SK-N-SH (cell line): ENCODE results near the gene MUC5B. TPM values are rescaled to one million over a fixed set of nuclear protein-coding genes. Genes with fewer than 3 reads are reported as not detected.
A peak's percentile ranks its signal among the peaks of the same experiment; 100 is the strongest.

ENCODE experiments used
- CTCF ChIA-PET: fragments of 300-600, 350-600 bp; formaldehyde crosslinking; extraction: SDS; loops from one replicate; lab custom pipeline; 2021; lab: Yijun Ruan, JAX
- POLR2A ChIA-PET: fragments of 350-600 bp; sonication (Branson Sonifier 250); formaldehyde crosslinking; extraction: SDS; loops from one replicate; lab custom pipeline; 2020; ENCODE audit warnings: antibody characterized with exemption, inconsistent platforms; lab: Yijun Ruan, JAX
- DNase-seq: peaks from one replicate; pipeline ENCODE4 v3.0.0; 2012
- H2AFZ ChIP-seq: fragments of 200-600 bp; sonication (generic); 2 replicates; pipeline ENCODE4 v1.8.1; 2016; ENCODE audit warnings: antibody characterized with exemption, mild to moderate bottlenecking, low read depth
- H3F3A ChIP-seq: fragments of 200-600 bp; sonication (generic); replicated peaks from 2 replicates; pipeline ENCODE3; 2016; ENCODE audit warnings: antibody characterized with exemption, mild to moderate bottlenecking; ENCODE audit not compliant: insufficient read depth
- H3K27ac ChIP-seq, 2 experiments: fragments of 200-500 bp in 1 of 2; fragments of 200-600 bp in 1 of 2; sonication (Bioruptor generic) in 1 of 2; sonication (generic), shearing (Covaris generic) in 1 of 2; 2 replicates each; pipeline versions ENCODE4 v1.5.1 to v1.6.1; 2014 to 2016; ENCODE audit warnings: low read depth in 2 of 2, inconsistent platforms in 1 of 2, low read length in 1 of 2, mild to moderate bottlenecking in 1 of 2, mixed read lengths in 1 of 2
- H3K27me3 ChIP-seq: fragments of 200-600 bp; sonication (generic), shearing (Covaris generic); 2 replicates; pipeline ENCODE4 v1.6.1; 2016; ENCODE audit warnings: mixed run types; ENCODE audit not compliant: insufficient read depth
- H3K36me3 ChIP-seq, 2 experiments: fragments of 200-500 bp in 1 of 2; fragments of 200-600 bp in 1 of 2; sonication (Bioruptor generic) in 1 of 2; sonication (generic) in 1 of 2; replicated peaks in 1 of 2; 2 replicates each; pipeline versions ENCODE3 to v1.5.1; 2014 to 2016; ENCODE audit warnings: low read length in 1 of 2, mild to moderate bottlenecking in 1 of 2; ENCODE audit not compliant: insufficient read depth in 2 of 2, control insufficient read depth in 1 of 2
- H3K4me1 ChIP-seq, 2 experiments: fragments of 200-500 bp in 1 of 2; fragments of 200-600 bp in 1 of 2; sonication (Bioruptor generic) in 1 of 2; sonication (generic), shearing (Covaris generic) in 1 of 2; 2 replicates each; pipeline versions ENCODE4 v1.5.1 to v1.6.1; 2014 to 2016; ENCODE audit warnings: low read depth in 1 of 2, low read length in 1 of 2, mixed run types in 1 of 2; ENCODE audit not compliant: insufficient read depth in 2 of 2, control insufficient read depth in 1 of 2
- H3K4me2 ChIP-seq: fragments of 200-600 bp; sonication (generic), shearing (Covaris generic); 2 replicates; pipeline ENCODE4 v1.6.1; 2017; ENCODE audit warnings: mixed run types
- H3K4me3 ChIP-seq, 2 experiments: fragments of 200-500 bp in 1 of 2; fragments of 200-600 bp in 1 of 2; sonication (Bioruptor generic) in 1 of 2; sonication (generic), shearing (Covaris generic) in 1 of 2; 2 replicates each; pipeline versions ENCODE4 v1.5.1 to v1.8.1; 2014 to 2016; ENCODE audit warnings: low read depth in 2 of 2, inconsistent platforms in 1 of 2, low read length in 1 of 2, mild to moderate bottlenecking in 1 of 2, mixed read lengths in 1 of 2, moderate library complexity in 1 of 2
- H3K79me2 ChIP-seq: fragments of 200-600 bp; sonication (generic); 2 replicates; pipeline ENCODE4 v1.8.1; 2017; ENCODE audit warnings: mild to moderate bottlenecking; ENCODE audit not compliant: insufficient read depth
- H3K9ac ChIP-seq: fragments of 200-600 bp; sonication (generic); 2 replicates; pipeline ENCODE4 v1.6.1; 2017; ENCODE audit warnings: mixed run types
- H3K9me2 ChIP-seq: fragments of 200-600 bp; sonication (generic); 2 replicates; pipeline ENCODE4 v1.6.1; 2017; ENCODE audit warnings: mixed run types
- H3K9me3 ChIP-seq: fragments of 200-600 bp; sonication (generic); 2 replicates; pipeline ENCODE4 v1.6.1; 2017; ENCODE audit warnings: mixed run types, mild to moderate bottlenecking, moderate library complexity
- H4K20me1 ChIP-seq: fragments of 200-600 bp; sonication (generic); 2 replicates; pipeline ENCODE4 v1.6.1; 2017; ENCODE audit warnings: mild to moderate bottlenecking, mixed run types; ENCODE audit not compliant: insufficient read depth
- CTCF ChIP-seq: fragments of 200-600 bp; sonication (generic); IDR thresholded peaks from 2 replicates; pipeline ENCODE4 v1.6.1; 2017; ENCODE audit warnings: antibody characterized with exemption, mild to moderate bottlenecking, moderate library complexity
- EP300 ChIP-seq, 2 experiments: IDR thresholded peaks; 2 replicates each; pipeline versions ENCODE4 v1.4.0 to v1.6.1; 2012; ENCODE audit warnings: borderline replicate concordance in 1 of 2, low read depth in 1 of 2, low read length in 1 of 2
- JUND ChIP-seq: IDR thresholded peaks from 2 replicates; pipeline ENCODE4 v1.4.0; 2012
- RAD21 ChIP-seq: IDR thresholded peaks from 2 replicates; pipeline ENCODE4 v1.6.1; 2012; ENCODE audit warnings: mild to moderate bottlenecking, low read length
- SMC3 ChIP-seq: IDR thresholded peaks from 2 replicates; pipeline ENCODE4 v1.6.1; 2012; ENCODE audit warnings: low read depth, low read length, improper control_type of control experiment
- TEAD4 ChIP-seq: IDR thresholded peaks from 2 replicates; pipeline ENCODE4 v1.4.0; 2012; ENCODE audit warnings: mild to moderate bottlenecking, borderline replicate concordance; ENCODE audit not compliant: insufficient read depth
- USF2 ChIP-seq: fragments of 150-350 bp; IDR thresholded peaks from 2 replicates; pipeline ENCODE4 v1.6.1; 2017; ENCODE audit warnings: antibody characterized with exemption, low read length, low read depth, borderline replicate concordance
- WGBS: methylation state at CpG from one replicate; pipeline ENCODE4 v1.1.6; 2017; ENCODE audit warnings: low lambda C conversion rate; 5-methylcytosine and 5-hydroxymethylcytosine counted together
- polyA plus RNA-seq, 3 experiments: library from polyadenylated mRNA; depleted of rRNA; stranded (reverse); fragments of >200 nt; gene quantifications; 2 replicates each; pipeline ENCODE4 v1.2.3, GENCODE V29; 2012

MUC5B gene
- polyA plus RNA-seq, 1 of the 3 experiments (the other 2 are of a cell fraction) = not detected

- no peak overlapping the region for H3K4me3 ChIP-seq
- no peaks in the 10 kb centered on the region for H3K4me1 ChIP-seq
- 94% methylated on average over 39 of the region's 43 CpGs for WGBS
- no peaks in the 10 kb centered on the region for H3K9me3 ChIP-seq
- no peaks in the 10 kb centered on the region for H3K27me3 ChIP-seq
- no peak overlapping the region for H3K4me2 ChIP-seq
- peaks cover 4 to 58% of the 10 kb centered on the region in 2 experiments for H3K36me3 ChIP-seq
- H3F3A ChIP-seq = no peaks in the 10 kb centered on the region
- no peak overlapping the region for H3K9ac ChIP-seq
- POLR2A ChIA-PET = no interaction called here
- no peak overlapping the region for H3K27ac ChIP-seq
- CTCF ChIA-PET = interaction anchor here (0.6 to 2.9 kb wide), 13 partner anchors 9 to 281 kb away, joined by 3 to 24 read pairs (median 4); partner anchors contain the start of genes BRSK2 and TOLLIP
- TF ChIP-seq USF2 (no peak), EP300 (IDR thresholded peaks at IDR 0.05; ENCODE audit: borderline replicate concordance in 1 of 2, low read depth in 1 of 2, low read length in 1 of 2) (no peak)
- H2AFZ ChIP-seq = no peak overlapping the region
- peaks cover 15% of the 10 kb centered on the region; the same call in 1 of the 2 replicates for H3K79me2 ChIP-seq
- H4K20me1 ChIP-seq = 0 out of 2 replicates have a peak, but pooled peaks cover 6% of the 10 kb centered on the region
- H3K9me2 ChIP-seq = no peaks in the 10 kb centered on the region
- DNase-seq = no peak
Observed at GRCh38 chr11:1292644-1293618, 70.1 kb downstream of the MUC5B start.

GRCh38 chr11:1293619-1294015, 70.8 kb downstream of the MUC5B start:
- peak; percentile 73 for DNase-seq
- WGBS = 87% methylated on average over 11 of the region's 13 CpGs

More at GRCh38 chr11:1293619-1294015, 70.8 kb downstream of the MUC5B start:
- Histone ChIP-seq H3F3A (no peaks in the 10 kb centered on the region), H3K9ac (no peak overlapping the region), H3K4me1 (no peaks in the 10 kb centered on the region), H3K36me3 (peaks cover 4 to 57% of the 10 kb centered on the region in 2 experiments), H3K9me3 (no peaks in the 10 kb centered on the region), H3K4me2 (no peak overlapping the region), H3K79me2 (peaks cover 22% of the 10 kb centered on the region), H3K4me3 (no peak overlapping the region), H3K9me2 (no peaks in the 10 kb centered on the region), H4K20me1 (0 out of 2 replicates have a peak, but pooled peaks cover 6% of the 10 kb centered on the region), H2AFZ (no peak overlapping the region), H3K27me3 (no peaks in the 10 kb centered on the region), H3K27ac (no peak overlapping the region)
- ChIA-PET CTCF (interaction anchor here (0.6 to 2.9 kb wide), 12 partner anchors 8 to 281 kb away, joined by 3 to 24 read pairs (median 4); partner anchors contain the start of genes BRSK2 and TOLLIP), POLR2A (no interaction called here)
- TF ChIP-seq TEAD4 (no peak), JUND (no peak), CTCF (peak; percentile 11; the same call in 1 of the 2 replicates), RAD21 (peak; percentile 71), SMC3 (peak; percentile 51; the same call in 1 of the 2 replicates)
